Nephron (organoid): Measurements from ENCODE around the gene C10orf71.

Source experiments
- H3K27ac Mint-ChIP-seq, 3 experiments: 2 replicates each; pipeline ENCODE4 v1.8.0; 2020; ENCODE audit warnings: mixed read lengths in 3 of 3, mild to moderate bottlenecking in 2 of 3, moderate library complexity in 1 of 3
- H3K27me3 Mint-ChIP-seq: 2 replicates; pipeline ENCODE4 v1.8.0; 2021; ENCODE audit warnings: low read depth, mild to moderate bottlenecking, moderate library complexity, mixed read lengths
- H3K36me3 Mint-ChIP-seq: 2 replicates; pipeline ENCODE4 v1.8.0; 2020; ENCODE audit warnings: low read depth, mixed read lengths
- H3K4me1 Mint-ChIP-seq: 2 replicates; pipeline ENCODE4 v1.8.0; 2020; ENCODE audit warnings: mixed read lengths
- H3K4me3 Mint-ChIP-seq, 3 experiments: 2 replicates each; pipeline ENCODE4 v1.8.0; 2020; ENCODE audit warnings: mild to moderate bottlenecking in 3 of 3, mixed read lengths in 3 of 3, moderate library complexity in 2 of 3
- H3K9me3 Mint-ChIP-seq: 2 replicates; pipeline ENCODE4 v1.8.0; 2020; ENCODE audit warnings: mixed read lengths
- CTCF ChIP-seq, 3 experiments: fragments of 200-600 bp; sonication (generic); IDR thresholded peaks; one replicate each; pipeline ENCODE4 v1.5.0; 2021; ENCODE audit warnings: antibody characterized with exemption in 3 of 3; ENCODE audit not compliant: unreplicated experiment in 3 of 3

The C10orf71 gene

GRCh38 chr10:49333192-49333591, 34.2 kb downstream of the C10orf71 start:
- Mint-ChIP-seq H3K27me3 (peaks cover 6% of the 10 kb centered on the region), H3K9me3 (no peaks in the 10 kb centered on the region), H3K36me3 (no peaks in the 10 kb centered on the region), H3K4me1 (no peaks in the 10 kb centered on the region), H3K27ac (no peak overlapping the region), H3K4me3 (no peak overlapping the region)
- TF ChIP-seq CTCF (IDR thresholded peaks at IDR 0.05; ENCODE audit: unreplicated experiment in 3 of 3): no peak

DNA sequence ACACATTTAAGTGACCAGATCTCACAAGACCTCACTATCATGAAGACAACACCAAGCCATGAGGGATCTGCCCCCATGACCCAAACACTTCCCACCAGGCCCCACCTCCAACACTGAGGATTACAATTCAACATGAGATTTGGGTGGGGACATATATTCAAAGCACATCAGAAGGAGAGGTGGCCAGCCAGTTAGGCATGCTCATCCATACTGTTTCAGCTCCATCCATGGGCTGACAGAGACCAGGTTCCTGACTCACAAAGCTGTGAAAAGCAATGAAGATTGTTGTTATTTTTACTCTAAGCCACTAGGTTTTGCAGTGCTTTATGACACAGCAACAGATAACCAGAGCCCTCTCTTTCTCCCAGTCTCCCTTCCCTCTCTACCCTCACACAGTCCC, 36.0 kb downstream of the C10orf71 start:
- TF ChIP-seq CTCF (IDR thresholded peaks at IDR 0.05; ENCODE audit: unreplicated experiment in 3 of 3): no peak
- H3K4me1 Mint-ChIP-seq: no peaks in the 10 kb centered on the region
- peaks cover 4% of the 10 kb centered on the region for H3K9me3 Mint-ChIP-seq
- peaks cover 3% of the 10 kb centered on the region for H3K27me3 Mint-ChIP-seq
- H3K36me3 Mint-ChIP-seq: no peaks in the 10 kb centered on the region
- H3K4me3 Mint-ChIP-seq: no peak overlapping the region
- H3K27ac Mint-ChIP-seq: no peak overlapping the region

- peaks cover 4% of the 10 kb centered on the region for H3K9me3 Mint-ChIP-seq
- H3K36me3 Mint-ChIP-seq: no peaks in the 10 kb centered on the region
- H3K4me1 Mint-ChIP-seq: no peaks in the 10 kb centered on the region
- no peak overlapping the region for H3K4me3 Mint-ChIP-seq
- no peak overlapping the region for H3K27ac Mint-ChIP-seq
- H3K27me3 Mint-ChIP-seq: peaks cover 3% of the 10 kb centered on the region
- no peak for TF ChIP-seq CTCF (IDR thresholded peaks at IDR 0.05; ENCODE audit: unreplicated experiment in 3 of 3)
Observed at GRCh38 chr10:49335364-49335972, 36.5 kb downstream of the C10orf71 start.

DNA sequence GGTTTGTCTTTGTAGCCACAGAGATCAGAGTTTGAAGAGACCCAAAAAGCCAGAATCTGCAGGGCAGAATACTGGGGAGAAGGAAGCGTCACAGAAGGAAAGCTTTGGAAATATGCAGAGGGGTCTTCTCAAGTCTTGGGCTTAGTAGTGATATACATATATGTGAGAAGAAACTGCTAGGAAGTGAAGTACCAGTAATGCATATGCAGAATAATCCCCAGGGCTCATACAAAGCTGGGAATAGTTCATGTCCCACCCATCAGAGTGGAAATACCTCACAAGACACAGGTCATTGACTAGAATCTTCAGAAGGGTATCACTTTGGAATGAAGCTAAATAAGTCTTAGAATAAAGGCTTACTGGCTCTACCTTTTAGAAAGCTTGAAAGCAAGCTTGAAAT, 39.6 kb downstream of the C10orf71 start:
- Mint-ChIP-seq H3K27me3 (peaks cover 3% of the 10 kb centered on the region), H3K36me3 (no peaks in the 10 kb centered on the region), H3K4me1 (no peaks in the 10 kb centered on the region), H3K4me3 (no peak overlapping the region), H3K9me3 (peaks cover 6% of the 10 kb centered on the region), H3K27ac (no peak overlapping the region)
- no peak for TF ChIP-seq CTCF (IDR thresholded peaks at IDR 0.05; ENCODE audit: unreplicated experiment in 3 of 3)

- Mint-ChIP-seq H3K27ac (no peak overlapping the region), H3K27me3 (peaks cover 10% of the 10 kb centered on the region), H3K9me3 (peaks cover 7% of the 10 kb centered on the region), H3K4me1 (no peaks in the 10 kb centered on the region), H3K4me3 (no peak overlapping the region), H3K36me3 (no peaks in the 10 kb centered on the region)
- TF ChIP-seq CTCF (IDR thresholded peaks at IDR 0.05; ENCODE audit: unreplicated experiment in 3 of 3): no peak
Observed at GRCh38 chr10:49344840-49345239, 45.9 kb downstream of the C10orf71 start.

DNA sequence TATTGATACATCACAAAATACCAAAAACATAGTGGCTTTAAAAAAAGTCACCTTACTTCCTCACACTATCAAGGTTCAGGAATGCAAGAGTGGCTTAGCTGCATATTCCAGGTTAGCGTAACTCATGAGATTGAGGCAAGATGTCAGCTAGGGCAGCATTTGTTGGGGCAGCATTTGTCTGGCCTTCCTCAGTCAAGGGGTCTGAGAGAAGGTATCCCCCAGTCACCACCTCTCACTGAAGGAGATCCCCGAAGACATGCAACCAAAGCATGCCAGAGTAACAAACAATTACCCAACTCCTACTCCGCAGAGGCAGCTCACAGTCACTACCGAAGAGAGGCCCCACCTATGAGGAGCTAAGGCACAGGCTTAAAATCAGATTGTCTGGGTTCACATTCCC, 48.4 kb downstream of the C10orf71 start:
- TF ChIP-seq CTCF (IDR thresholded peaks at IDR 0.05; ENCODE audit: unreplicated experiment in 3 of 3): no peak
- no peaks in the 10 kb centered on the region for H3K36me3 Mint-ChIP-seq

More for the DNA sequence above, 48.4 kb downstream of the C10orf71 start:
- Mint-ChIP-seq H3K9me3 (peaks cover 12% of the 10 kb centered on the region), H3K4me3 (no peak overlapping the region), H3K27ac (no peak overlapping the region), H3K27me3 (peaks cover 14% of the 10 kb centered on the region), H3K4me1 (no peaks in the 10 kb centered on the region)
